Vagina (tissue), 2 donors: ENCODE data around the gene GSC2.

Source experiments
- POLR2A ChIP-seq, 2 donors: fragments of 450-650 bp; IDR thresholded peaks; one replicate each; pipeline ENCODE4 v1.6.1; 2017; ENCODE audit warnings: antibody characterized with exemption in 2 of 2, mild to moderate bottlenecking in 2 of 2, moderate library complexity in 2 of 2
- POLR2AphosphoS5 ChIP-seq, 2 donors: sonication (generic); formaldehyde crosslinking; IDR thresholded peaks; one replicate each; pipeline ENCODE4 v1.9.0; 2017; ENCODE audit warnings: antibody characterized with exemption in 2 of 2, mild to moderate bottlenecking in 2 of 2, low read depth in 1 of 2; ENCODE audit not compliant: insufficient read depth in 1 of 2
- TF ChIP-seq, protein P1 (sequence below), 3 experiments: fragments of 450-650 bp in 2 of 3; fragments of 200-600 bp in 1 of 3; sonication (generic) in 1 of 3; IDR thresholded peaks; one replicate each; pipeline ENCODE4 v1.5.1; 2017 to 2019; ENCODE audit warnings: antibody characterized with exemption in 3 of 3, mild to moderate bottlenecking in 2 of 3, moderate library complexity in 2 of 3

DNA sequence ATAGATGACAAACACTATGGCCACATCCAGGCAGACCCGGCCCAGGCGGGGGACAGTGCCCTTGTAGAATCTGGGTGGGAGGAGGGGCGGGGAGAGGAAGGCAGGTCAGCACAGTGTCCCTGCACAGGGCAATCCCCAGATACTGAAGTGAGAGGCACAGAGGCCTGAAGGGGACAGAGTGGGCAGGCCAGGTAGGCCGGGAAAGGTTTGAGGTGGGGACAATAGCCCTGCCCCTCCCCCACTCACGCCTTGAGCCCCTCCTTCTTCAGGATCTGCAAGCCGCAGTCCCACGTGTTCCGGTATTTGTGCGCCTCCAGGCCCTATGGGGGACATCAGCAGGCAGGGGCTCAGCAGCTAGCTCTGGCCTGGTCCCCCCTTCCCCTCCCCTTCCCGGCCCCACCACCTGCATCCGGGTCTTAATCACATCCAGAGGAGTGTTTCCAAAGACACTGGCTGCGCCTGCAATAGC is 26.1 kb upstream of the GSC2 start:
- no peak for TF ChIP-seq POLR2A (IDR thresholded peaks at IDR 0.05)
- TF ChIP-seq, protein P1, sequence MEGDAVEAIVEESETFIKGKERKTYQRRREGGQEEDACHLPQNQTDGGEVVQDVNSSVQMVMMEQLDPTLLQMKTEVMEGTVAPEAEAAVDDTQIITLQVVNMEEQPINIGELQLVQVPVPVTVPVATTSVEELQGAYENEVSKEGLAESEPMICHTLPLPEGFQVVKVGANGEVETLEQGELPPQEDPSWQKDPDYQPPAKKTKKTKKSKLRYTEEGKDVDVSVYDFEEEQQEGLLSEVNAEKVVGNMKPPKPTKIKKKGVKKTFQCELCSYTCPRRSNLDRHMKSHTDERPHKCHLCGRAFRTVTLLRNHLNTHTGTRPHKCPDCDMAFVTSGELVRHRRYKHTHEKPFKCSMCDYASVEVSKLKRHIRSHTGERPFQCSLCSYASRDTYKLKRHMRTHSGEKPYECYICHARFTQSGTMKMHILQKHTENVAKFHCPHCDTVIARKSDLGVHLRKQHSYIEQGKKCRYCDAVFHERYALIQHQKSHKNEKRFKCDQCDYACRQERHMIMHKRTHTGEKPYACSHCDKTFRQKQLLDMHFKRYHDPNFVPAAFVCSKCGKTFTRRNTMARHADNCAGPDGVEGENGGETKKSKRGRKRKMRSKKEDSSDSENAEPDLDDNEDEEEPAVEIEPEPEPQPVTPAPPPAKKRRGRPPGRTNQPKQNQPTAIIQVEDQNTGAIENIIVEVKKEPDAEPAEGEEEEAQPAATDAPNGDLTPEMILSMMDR (IDR thresholded peaks at IDR 0.05): no peak
- TF ChIP-seq POLR2AphosphoS5 (IDR thresholded peaks at IDR 0.05; ENCODE audit: insufficient read depth in 1 of 2, low read depth in 1 of 2): no peak
